ENCODE measurements around the gene NCF4.

Gene NCF4

GRCh38 chr22:36850682-36851081 lies 10.1 kb upstream of the NCF4 start:
- DNase-seq (ENCODE audit: low spot score): no peak
- no peak overlapping the region for H3K4me3 ChIP-seq
- TF ChIP-seq, protein P1, sequence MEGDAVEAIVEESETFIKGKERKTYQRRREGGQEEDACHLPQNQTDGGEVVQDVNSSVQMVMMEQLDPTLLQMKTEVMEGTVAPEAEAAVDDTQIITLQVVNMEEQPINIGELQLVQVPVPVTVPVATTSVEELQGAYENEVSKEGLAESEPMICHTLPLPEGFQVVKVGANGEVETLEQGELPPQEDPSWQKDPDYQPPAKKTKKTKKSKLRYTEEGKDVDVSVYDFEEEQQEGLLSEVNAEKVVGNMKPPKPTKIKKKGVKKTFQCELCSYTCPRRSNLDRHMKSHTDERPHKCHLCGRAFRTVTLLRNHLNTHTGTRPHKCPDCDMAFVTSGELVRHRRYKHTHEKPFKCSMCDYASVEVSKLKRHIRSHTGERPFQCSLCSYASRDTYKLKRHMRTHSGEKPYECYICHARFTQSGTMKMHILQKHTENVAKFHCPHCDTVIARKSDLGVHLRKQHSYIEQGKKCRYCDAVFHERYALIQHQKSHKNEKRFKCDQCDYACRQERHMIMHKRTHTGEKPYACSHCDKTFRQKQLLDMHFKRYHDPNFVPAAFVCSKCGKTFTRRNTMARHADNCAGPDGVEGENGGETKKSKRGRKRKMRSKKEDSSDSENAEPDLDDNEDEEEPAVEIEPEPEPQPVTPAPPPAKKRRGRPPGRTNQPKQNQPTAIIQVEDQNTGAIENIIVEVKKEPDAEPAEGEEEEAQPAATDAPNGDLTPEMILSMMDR (IDR thresholded peaks at IDR 0.05): no peak
- no peak overlapping the region for H3K27ac ChIP-seq

GRCh38 chr22:36852056-36852973 lies 8.5 kb upstream of the NCF4 start:
- DNase-seq (ENCODE audit: low spot score): no peak
- no peak overlapping the region for H3K4me3 ChIP-seq
- TF ChIP-seq, protein P1 (IDR thresholded peaks at IDR 0.05): no peak
- H3K27ac ChIP-seq: no peak overlapping the region

DNA sequence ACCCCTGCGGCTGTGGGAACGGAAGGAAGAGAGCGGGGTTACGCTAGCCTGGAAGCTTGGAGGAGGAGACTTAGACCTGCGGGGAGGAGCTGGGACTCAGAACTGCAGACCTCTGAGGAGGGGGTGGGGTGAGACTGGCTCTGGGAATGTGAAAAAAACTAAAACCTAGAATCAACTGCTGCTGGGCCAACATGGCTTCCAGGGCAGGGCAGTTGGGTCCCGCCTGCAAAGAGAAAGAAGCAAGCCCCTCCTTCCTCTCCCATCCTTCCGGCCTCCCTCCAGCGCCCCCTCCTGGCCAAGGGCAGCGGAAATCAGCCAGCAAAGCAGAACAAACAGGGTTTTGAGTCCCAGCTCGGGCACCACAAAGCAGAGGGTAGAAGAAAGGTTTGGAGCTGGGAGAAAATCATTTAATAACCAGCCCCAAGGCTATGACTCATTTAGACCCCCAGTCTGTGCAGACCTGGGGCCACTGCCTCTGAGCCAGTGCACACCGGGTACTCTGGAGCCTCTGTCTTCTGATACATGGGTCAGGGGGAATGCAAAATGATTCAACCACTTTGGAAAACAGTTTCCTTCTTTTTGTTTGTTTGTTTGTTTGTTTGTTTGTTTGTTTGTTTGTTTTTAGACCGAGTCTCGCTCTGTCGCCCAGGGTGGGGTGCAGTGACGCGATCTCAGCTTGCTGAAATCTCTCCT lies 7.3 kb upstream of the NCF4 start:
- no peak overlapping the region for H3K27ac ChIP-seq

DNA sequence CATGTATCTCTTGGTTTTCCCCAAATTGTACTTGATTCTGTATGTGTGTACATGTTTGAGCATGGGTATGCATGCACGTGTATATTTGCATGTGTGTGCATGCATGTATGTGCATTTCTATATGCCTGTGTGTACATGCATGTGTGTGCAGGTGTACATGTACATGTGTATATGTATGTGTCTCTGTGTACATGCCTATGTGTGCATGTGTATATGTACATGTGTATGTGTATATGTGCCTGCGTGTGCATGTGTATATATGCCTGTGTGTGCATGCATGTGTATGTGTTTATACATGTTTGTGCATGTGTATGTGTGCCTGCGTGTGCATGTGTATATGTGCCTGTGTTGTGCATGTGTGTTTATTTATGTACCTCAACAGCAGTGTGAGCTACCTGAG lies 5.3 kb upstream of the NCF4 start:
- H3K27ac ChIP-seq: no peak overlapping the region
- H3K4me3 ChIP-seq: no peak overlapping the region
- DNase-seq (ENCODE audit: low spot score): no peak
- TF ChIP-seq, protein P1 (IDR thresholded peaks at IDR 0.05): no peak

More for the DNA sequence above, 7.3 kb upstream of the NCF4 start:
- no peak for DNase-seq (ENCODE audit: low spot score)
- H3K4me3 ChIP-seq: no peak overlapping the region
- TF ChIP-seq, protein P1 (IDR thresholded peaks at IDR 0.05): no peak

DNA sequence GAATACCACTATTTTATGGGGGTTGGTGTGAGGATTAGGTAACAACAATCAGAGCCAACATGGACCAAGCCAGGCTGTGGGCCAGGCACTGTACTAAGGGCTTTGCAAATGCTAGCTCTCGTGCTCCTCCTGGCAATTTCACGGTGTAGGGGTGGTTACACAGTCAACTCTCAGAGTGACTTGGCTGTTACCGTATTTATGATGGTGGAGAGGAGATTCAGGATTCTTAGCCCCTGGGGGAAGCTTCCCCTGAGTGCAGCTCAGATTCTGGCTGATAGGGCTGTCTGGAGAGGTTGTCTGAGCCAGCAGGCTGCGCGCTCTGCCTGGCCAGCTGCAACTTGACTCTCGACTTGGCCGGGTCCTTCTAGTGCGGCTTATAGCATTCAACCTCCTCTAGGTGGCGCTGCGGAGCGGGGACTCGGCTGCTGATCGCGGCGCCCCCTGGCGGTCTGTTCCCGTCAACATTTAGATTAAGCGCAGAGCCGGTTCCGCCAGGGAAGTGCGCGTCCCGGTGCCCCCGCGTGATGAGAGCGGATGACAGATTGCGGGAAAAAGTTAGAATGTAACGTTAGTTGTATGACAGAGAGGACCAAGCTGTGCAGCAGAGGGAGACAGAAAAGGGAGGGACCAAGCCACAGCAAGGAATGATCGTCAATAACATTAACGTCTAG lies 4.5 kb upstream of the NCF4 start:
- Histone ChIP-seq H3K4me3 (no peak overlapping the region), H3K27ac (no peak overlapping the region)
- peak; percentile 86 for DNase-seq (ENCODE audit: low spot score)
- TF ChIP-seq, protein P1 (IDR thresholded peaks at IDR 0.05): peak; percentile 99

- no peak for DNase-seq (ENCODE audit: low spot score)
- no peak overlapping the region for H3K4me3 ChIP-seq
- TF ChIP-seq, protein P1 (IDR thresholded peaks at IDR 0.05): no peak
- H3K27ac ChIP-seq: no peak overlapping the region
These were observed 4.0 kb upstream of the NCF4 start for GRCh38 chr22:36856792-36857135.

Measured in coronary artery (tissue), 2 donors.